ENCODE data around the gene TCIRG1. TPM values are rescaled to one million over a fixed set of nuclear protein-coding genes. Genes with fewer than 3 reads are reported as not detected.

The TCIRG1 gene
- total RNA-seq, 1 experiment from 2014 or later: 51.1 TPM

GRCh38 chr11:67998150-67999045, 40.4 kb upstream of the TCIRG1 start:
- Mint-ChIP-seq H3K27me3 (ENCODE audit: low read depth) (peaks cover 5% of the 10 kb centered on the region), H3K9me3 (no peaks in the 10 kb centered on the region), H3K27ac (no peak overlapping the region), H3K4me3 (no peak overlapping the region), H3K36me3 (peaks cover 2% of the 10 kb centered on the region), H3K4me1 (peaks cover 26% of the 10 kb centered on the region)
- POLR2A ChIA-PET: no interaction called here
- TF ChIP-seq ZNF121 (CRISPR knock-in tag; IDR thresholded peaks at IDR 0.05) (peak; percentile 56; the same call in 1 of the 2 replicates), ZNF317 (CRISPR knock-in tag; IDR thresholded peaks at IDR 0.05; ENCODE audit: borderline replicate concordance, low read depth) (no peak)
- DNase-seq (ENCODE audit: low spot score): no peak
- CTCF ChIA-PET: interaction anchor here (2.1 kb wide), 1 partner anchor 210 kb away, joined by 5 read pairs; no protein-coding TSS in a partner anchor
- ATAC-seq: no peak

DNA sequence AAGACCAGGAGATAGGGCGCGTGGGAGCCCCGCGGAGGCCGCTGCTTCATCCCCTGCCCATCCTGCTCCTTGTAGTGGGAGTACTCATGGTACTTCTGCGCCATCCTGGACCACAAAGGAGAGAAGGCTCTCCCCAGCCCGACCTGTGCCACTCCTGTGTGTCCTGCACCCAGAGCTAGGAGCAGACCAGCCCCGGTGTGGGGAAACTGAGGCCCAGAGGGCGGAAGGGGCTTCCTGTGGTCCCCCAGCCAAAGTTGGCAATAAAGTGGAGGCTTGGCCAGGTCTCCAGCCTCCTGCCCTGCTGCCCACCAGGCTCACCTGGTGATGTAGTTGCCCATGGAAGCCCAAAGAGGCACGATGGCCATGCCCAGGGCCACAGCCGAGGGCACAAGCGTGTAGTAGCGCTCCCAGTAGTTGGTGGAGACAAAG, 39.6 kb upstream of the TCIRG1 start:
- peaks cover 24% of the 10 kb centered on the region for H3K4me1 Mint-ChIP-seq
- H3K27me3 Mint-ChIP-seq (ENCODE audit: low read depth): peaks cover 2% of the 10 kb centered on the region
- no peak overlapping the region for H3K27ac Mint-ChIP-seq
- DNase-seq (ENCODE audit: low spot score) (no peak), ATAC-seq (no peak)
- ChIA-PET CTCF (no interaction called here), POLR2A (no interaction called here)
- H3K4me3 Mint-ChIP-seq: no peak overlapping the region
- TF ChIP-seq FOXP4 (CRISPR knock-in tag; IDR thresholded peaks at IDR 0.05): no peak
- no peak for TF ChIP-seq PRRX2 (CRISPR knock-in tag; IDR thresholded peaks at IDR 0.05)
- no peak for TF ChIP-seq ZBTB43 (CRISPR knock-in tag; IDR thresholded peaks at IDR 0.05)
- TF ChIP-seq EMX1 (CRISPR knock-in tag; IDR thresholded peaks at IDR 0.05): no peak
- no peaks in the 10 kb centered on the region for H3K9me3 Mint-ChIP-seq
- H3K36me3 Mint-ChIP-seq: peaks cover 2% of the 10 kb centered on the region

GRCh38 chr11:67999704-68000103, 39.1 kb upstream of the TCIRG1 start:
- no peak overlapping the region for H3K27ac Mint-ChIP-seq
- ATAC-seq (no peak), DNase-seq (ENCODE audit: low spot score) (no peak)
- CTCF ChIA-PET: no interaction called here
- peaks cover 2% of the 10 kb centered on the region for H3K27me3 Mint-ChIP-seq (ENCODE audit: low read depth)
- H3K4me3 Mint-ChIP-seq: no peak overlapping the region
- H3K4me1 Mint-ChIP-seq: peaks cover 29% of the 10 kb centered on the region
- POLR2A ChIA-PET: no interaction called here
- peaks cover 2% of the 10 kb centered on the region for H3K36me3 Mint-ChIP-seq
- TF ChIP-seq SMAD3 (CRISPR knock-in tag; IDR thresholded peaks at IDR 0.05; ENCODE audit: borderline replicate concordance): no peak
- no peak for TF ChIP-seq GRHL2 (CRISPR knock-in tag; IDR thresholded peaks at IDR 0.05; ENCODE audit: insufficient replicate concordance, severe bottlenecking)
- no peak for TF ChIP-seq GTF2I (CRISPR knock-in tag; conservative IDR thresholded peaks at IDR 0.05)
- TF ChIP-seq, protein P1, sequence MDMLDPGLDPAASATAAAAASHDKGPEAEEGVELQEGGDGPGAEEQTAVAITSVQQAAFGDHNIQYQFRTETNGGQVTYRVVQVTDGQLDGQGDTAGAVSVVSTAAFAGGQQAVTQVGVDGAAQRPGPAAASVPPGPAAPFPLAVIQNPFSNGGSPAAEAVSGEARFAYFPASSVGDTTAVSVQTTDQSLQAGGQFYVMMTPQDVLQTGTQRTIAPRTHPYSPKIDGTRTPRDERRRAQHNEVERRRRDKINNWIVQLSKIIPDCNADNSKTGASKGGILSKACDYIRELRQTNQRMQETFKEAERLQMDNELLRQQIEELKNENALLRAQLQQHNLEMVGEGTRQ (CRISPR knock-in tag; IDR thresholded peaks at IDR 0.05): no peak
- TF ChIP-seq HMGA2 (CRISPR knock-in tag; IDR thresholded peaks at IDR 0.05): no peak
- no peak for TF ChIP-seq GABPB1 (CRISPR knock-in tag; IDR thresholded peaks at IDR 0.05)
- no peak for TF ChIP-seq E2F5 (CRISPR knock-in tag; IDR thresholded peaks at IDR 0.05)
- no peak for TF ChIP-seq ZNF532 (CRISPR knock-in tag; IDR thresholded peaks at IDR 0.05; ENCODE audit: borderline replicate concordance)
- no peak for TF ChIP-seq ETV6 (CRISPR knock-in tag; IDR thresholded peaks at IDR 0.05)
- no peak for TF ChIP-seq RORB (CRISPR knock-in tag; IDR thresholded peaks at IDR 0.05)
- no peak for TF ChIP-seq ZBTB21 (CRISPR knock-in tag; IDR thresholded peaks at IDR 0.05; ENCODE audit: borderline replicate concordance)
- TF ChIP-seq IRF2 (CRISPR knock-in tag; IDR thresholded peaks at IDR 0.05; ENCODE audit: borderline replicate concordance, low read depth): no peak
- TF ChIP-seq ATF1 (CRISPR knock-in tag; IDR thresholded peaks at IDR 0.05): no peak
- no peak for TF ChIP-seq ZNF317 (CRISPR knock-in tag; IDR thresholded peaks at IDR 0.05; ENCODE audit: borderline replicate concordance, low read depth)
- no peak for TF ChIP-seq ZNF671 (CRISPR knock-in tag; IDR thresholded peaks at IDR 0.05)
- no peak for TF ChIP-seq PRRX2 (CRISPR knock-in tag; IDR thresholded peaks at IDR 0.05)
- TF ChIP-seq MYBL2 (CRISPR knock-in tag; IDR thresholded peaks at IDR 0.05): no peak
- no peaks in the 10 kb centered on the region for H3K9me3 Mint-ChIP-seq

All from WTC11 (cell line).